HL-60 (cell line): Measurements from ENCODE around the gene PLA1A.
A peak's percentile ranks its signal among the peaks of the same experiment; 100 is the strongest.

Experiments
- DNase-seq, 2 experiments: peaks; one replicate each; pipeline ENCODE4 v3.0.0-alpha.2; 2010 to 2020; ENCODE audit warnings: low read depth in 1 of 2, low spot score in 1 of 2
- H3K27ac ChIP-seq: fragments of 250-450 bp; sonication (Bioruptor Pico); replicated peaks from 2 replicates; pipeline ENCODE4 v1.5.1; 2020; ENCODE audit warnings: mild to moderate bottlenecking, moderate library complexity
- H3K27me3 ChIP-seq: fragments of 250-450 bp; sonication (Bioruptor Pico); 2 replicates; pipeline ENCODE4 v1.5.1; 2021; ENCODE audit warnings: mild to moderate bottlenecking, moderate library complexity; ENCODE audit not compliant: insufficient read depth, poor library complexity, severe bottlenecking
- H3K4me3 ChIP-seq: replicated peaks from 2 replicates; pipeline ENCODE4 v1.5.1; 2011; ENCODE audit warnings: mild to moderate bottlenecking, control low read depth, low read length; ENCODE audit not compliant: insufficient read depth
- GABPA ChIP-seq: IDR thresholded peaks from 2 replicates; pipeline ENCODE4 v1.6.1; 2012; ENCODE audit warnings: low read depth
- POLR2AphosphoS5 ChIP-seq: IDR thresholded peaks from 2 replicates; pipeline ENCODE4 v1.6.1; 2012; ENCODE audit warnings: low read depth
- SPI1 ChIP-seq: IDR thresholded peaks from 2 replicates; pipeline ENCODE4 v1.6.1; 2012; ENCODE audit warnings: low read depth, mild to moderate bottlenecking, borderline replicate concordance
- TF ChIP-seq, protein P1 (sequence below): IDR thresholded peaks from one replicate; pipeline ENCODE4 v1.5.1; 2011; ENCODE audit warnings: low read length, control low read depth, inconsistent platforms; ENCODE audit not compliant: insufficient read depth
- TF ChIP-seq, protein P2 (sequence below): IDR thresholded peaks from 2 replicates; pipeline ENCODE4 v1.6.1; 2012; ENCODE audit warnings: low read depth; ENCODE audit not compliant: insufficient replicate concordance

Gene PLA1A

DNA sequence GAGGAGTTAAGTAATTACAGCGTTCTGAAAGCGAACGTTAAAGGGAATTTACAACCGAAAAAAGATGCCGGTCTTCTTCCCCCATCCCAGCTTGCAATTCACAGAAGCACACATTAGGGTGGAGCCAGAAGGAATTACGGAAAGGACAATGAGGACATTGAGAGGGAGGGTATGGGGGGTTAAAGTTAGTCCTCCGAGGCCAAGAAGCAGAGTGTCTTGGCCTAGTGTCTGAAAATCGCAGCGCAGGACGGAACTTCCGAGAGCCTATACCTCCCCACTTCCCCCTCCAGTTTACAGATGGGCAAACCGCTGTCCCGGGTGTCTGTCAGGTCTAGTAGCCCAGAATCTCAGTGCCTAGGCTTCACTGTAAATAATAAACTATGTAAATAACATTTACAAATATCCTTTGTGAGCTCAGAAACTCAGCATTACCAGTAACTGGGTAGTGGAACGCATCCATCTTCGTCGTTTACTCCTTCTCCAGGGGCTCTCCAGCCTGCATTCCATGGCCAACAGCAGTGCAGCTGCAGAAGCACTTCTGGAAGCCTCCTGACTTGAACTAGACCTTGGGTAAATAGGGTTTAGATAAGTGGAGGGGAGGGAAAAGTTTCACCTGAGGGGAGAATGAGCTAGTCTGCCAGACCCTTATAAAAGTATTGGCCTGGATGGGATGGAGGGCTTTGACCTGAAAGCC lies 17.5 kb upstream of the PLA1A start:
- H3K4me3 ChIP-seq, result no peak overlapping the region
- no peaks in the 10 kb centered on the region for H3K27me3 ChIP-seq
- H3K27ac ChIP-seq, result peak overlapping the region; percentile 53
- TF ChIP-seq, protein P1, sequence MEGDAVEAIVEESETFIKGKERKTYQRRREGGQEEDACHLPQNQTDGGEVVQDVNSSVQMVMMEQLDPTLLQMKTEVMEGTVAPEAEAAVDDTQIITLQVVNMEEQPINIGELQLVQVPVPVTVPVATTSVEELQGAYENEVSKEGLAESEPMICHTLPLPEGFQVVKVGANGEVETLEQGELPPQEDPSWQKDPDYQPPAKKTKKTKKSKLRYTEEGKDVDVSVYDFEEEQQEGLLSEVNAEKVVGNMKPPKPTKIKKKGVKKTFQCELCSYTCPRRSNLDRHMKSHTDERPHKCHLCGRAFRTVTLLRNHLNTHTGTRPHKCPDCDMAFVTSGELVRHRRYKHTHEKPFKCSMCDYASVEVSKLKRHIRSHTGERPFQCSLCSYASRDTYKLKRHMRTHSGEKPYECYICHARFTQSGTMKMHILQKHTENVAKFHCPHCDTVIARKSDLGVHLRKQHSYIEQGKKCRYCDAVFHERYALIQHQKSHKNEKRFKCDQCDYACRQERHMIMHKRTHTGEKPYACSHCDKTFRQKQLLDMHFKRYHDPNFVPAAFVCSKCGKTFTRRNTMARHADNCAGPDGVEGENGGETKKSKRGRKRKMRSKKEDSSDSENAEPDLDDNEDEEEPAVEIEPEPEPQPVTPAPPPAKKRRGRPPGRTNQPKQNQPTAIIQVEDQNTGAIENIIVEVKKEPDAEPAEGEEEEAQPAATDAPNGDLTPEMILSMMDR, result no peak
- TF ChIP-seq, protein P2, sequence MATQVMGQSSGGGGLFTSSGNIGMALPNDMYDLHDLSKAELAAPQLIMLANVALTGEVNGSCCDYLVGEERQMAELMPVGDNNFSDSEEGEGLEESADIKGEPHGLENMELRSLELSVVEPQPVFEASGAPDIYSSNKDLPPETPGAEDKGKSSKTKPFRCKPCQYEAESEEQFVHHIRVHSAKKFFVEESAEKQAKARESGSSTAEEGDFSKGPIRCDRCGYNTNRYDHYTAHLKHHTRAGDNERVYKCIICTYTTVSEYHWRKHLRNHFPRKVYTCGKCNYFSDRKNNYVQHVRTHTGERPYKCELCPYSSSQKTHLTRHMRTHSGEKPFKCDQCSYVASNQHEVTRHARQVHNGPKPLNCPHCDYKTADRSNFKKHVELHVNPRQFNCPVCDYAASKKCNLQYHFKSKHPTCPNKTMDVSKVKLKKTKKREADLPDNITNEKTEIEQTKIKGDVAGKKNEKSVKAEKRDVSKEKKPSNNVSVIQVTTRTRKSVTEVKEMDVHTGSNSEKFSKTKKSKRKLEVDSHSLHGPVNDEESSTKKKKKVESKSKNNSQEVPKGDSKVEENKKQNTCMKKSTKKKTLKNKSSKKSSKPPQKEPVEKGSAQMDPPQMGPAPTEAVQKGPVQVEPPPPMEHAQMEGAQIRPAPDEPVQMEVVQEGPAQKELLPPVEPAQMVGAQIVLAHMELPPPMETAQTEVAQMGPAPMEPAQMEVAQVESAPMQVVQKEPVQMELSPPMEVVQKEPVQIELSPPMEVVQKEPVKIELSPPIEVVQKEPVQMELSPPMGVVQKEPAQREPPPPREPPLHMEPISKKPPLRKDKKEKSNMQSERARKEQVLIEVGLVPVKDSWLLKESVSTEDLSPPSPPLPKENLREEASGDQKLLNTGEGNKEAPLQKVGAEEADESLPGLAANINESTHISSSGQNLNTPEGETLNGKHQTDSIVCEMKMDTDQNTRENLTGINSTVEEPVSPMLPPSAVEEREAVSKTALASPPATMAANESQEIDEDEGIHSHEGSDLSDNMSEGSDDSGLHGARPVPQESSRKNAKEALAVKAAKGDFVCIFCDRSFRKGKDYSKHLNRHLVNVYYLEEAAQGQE, result peak; percentile 25
- no peak for TF ChIP-seq POLR2AphosphoS5
- TF ChIP-seq GABPA, result no peak
- peak; percentile 58; the same call in 1 of the 2 replicates for TF ChIP-seq SPI1
- DNase-seq, result peak in 1 of 2 experiments; percentile 60

DNA sequence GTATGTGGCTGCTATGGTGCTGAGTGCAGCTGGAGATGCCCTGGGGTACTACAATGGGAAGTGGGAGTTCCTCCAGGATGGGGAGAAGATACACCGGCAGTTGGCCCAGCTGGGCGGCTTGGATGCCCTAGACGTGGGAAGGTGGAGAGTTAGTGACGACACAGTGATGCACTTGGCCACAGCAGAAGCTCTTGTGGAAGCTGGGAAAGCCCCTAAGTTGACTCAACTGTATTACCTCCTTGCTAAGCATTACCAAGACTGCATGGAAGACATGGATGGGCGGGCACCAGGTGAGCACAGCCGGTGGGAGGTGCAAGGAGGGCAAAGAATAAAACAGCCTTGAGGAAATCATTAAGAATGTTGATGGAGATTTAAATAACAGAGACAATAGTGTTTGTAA lies 15.5 kb upstream of the PLA1A start:
- Histone ChIP-seq H3K27ac (no peak overlapping the region), H3K4me3 (no peak overlapping the region), H3K27me3 (no peaks in the 10 kb centered on the region)
- TF ChIP-seq GABPA (no peak), POLR2AphosphoS5 (no peak), SPI1 (no peak)
- TF ChIP-seq, protein P2, result no peak
- TF ChIP-seq, protein P1, result no peak
- no peak for DNase-seq

DNA sequence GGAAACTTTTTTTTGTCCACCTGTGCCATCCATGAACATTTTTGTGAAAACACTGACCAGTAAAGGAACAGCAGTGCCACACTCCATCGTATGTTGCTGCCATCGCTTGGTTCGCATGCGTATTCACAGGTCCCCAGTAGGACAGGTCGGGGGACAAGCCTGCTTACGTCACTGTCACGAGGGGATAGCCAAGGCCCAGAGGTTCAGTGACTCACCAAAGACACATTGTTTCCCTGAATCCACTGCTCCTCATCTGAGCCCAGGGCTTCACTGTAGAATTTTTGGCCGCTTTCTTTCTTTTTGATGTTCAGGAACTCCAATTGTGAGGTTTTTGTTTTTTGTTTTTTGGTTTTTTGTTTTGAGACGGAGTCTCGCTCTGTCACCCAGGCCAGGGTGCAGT lies 12.5 kb upstream of the PLA1A start:
- Histone ChIP-seq H3K27me3 (no peaks in the 10 kb centered on the region), H3K4me3 (no peak overlapping the region), H3K27ac (no peak overlapping the region)
- no peak for TF ChIP-seq GABPA
- TF ChIP-seq POLR2AphosphoS5, result no peak
- TF ChIP-seq, protein P1, result no peak
- TF ChIP-seq, protein P2, result no peak
- no peak for TF ChIP-seq SPI1
- no peak for DNase-seq
